HG03108 (cell line): ENCODE data around the gene TALDO1.

Experiments used
- ATAC-seq: cut with Tn5 transposase; IDR thresholded peaks from one replicate; pipeline ENCODE4 v1.9.1; 2021; ENCODE audit warnings: moderate library complexity; ENCODE audit not compliant: unreplicated experiment

TALDO1 gene

GRCh38 chr11:714436-714835 is 32.8 kb upstream of the TALDO1 start:
- no peak for ATAC-seq

GRCh38 chr11:719214-720016 is 27.8 kb upstream of the TALDO1 start:
- ATAC-seq, result no peak

GRCh38 chr11:720017-720641 is 27.1 kb upstream of the TALDO1 start:
- ATAC-seq, result no peak

- no peak for ATAC-seq
Observed at GRCh38 chr11:720642-721246, 26.5 kb upstream of the TALDO1 start.

DNA sequence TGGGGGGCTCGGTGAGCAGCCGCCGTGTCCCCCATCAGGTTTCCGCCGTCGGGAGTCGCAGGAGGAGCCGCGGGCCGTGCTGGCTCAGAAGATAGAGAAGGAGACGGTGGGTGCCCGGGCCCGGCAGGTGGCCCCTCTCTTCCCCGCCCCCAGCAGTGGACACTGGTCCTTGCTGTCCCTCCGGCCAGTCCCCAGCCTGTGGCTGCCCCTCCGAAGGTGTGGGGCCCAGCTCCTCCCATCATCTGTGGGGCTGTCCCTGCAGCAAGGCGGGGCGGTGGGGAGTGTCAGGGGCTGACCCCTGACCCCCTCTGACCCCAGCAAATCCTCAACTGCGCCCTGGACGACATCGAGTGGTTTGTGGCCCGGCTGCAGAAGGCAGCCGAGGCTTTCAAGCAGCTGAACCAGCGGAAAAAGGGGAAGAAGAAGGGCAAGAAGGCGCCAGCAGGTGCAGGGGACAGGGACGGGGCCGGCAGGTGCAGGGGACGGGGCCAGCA is 26.0 kb upstream of the TALDO1 start:
- ATAC-seq, result no peak

- ATAC-seq, result no peak
Observed at GRCh38 chr11:721741-722345, 25.4 kb upstream of the TALDO1 start.

- ATAC-seq, result no peak
Observed at GRCh38 chr11:722346-722811, 24.9 kb upstream of the TALDO1 start.

DNA sequence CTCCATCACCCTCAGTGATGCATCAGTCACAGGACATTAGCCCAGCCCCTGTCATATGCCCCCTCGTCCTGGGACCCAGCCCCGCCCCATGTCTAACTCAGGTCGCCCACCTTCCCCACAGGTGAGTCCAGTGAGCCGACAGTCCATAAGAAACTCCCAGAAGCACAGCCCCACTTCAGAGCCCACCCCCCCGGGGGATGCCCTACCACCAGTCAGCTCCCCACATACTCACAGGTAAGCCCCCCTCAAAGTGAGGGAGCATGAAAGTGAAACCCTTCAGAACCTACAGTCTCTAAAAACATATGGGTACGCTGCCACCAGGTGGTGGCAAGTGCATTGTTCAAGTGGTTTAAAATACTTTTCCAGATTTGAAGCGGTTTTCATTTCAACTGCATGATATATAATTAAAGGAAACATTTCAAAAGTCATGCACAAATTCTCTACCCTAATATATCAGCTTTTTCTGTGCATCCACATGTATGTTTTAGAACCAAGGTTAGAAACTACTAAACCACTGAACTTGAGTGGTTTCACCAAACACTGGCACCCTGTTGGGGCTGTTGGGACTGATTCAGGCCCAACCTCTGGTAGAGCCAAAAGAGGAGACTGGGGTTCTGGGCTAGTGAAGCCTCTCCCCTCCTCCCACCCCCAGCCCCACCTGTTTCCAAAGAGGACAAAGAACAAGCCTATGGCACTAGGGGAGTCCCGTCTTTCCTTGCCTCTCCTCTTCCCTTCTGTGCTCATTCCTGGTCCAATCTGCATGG is 24.0 kb upstream of the TALDO1 start:
- ATAC-seq, result no peak

DNA sequence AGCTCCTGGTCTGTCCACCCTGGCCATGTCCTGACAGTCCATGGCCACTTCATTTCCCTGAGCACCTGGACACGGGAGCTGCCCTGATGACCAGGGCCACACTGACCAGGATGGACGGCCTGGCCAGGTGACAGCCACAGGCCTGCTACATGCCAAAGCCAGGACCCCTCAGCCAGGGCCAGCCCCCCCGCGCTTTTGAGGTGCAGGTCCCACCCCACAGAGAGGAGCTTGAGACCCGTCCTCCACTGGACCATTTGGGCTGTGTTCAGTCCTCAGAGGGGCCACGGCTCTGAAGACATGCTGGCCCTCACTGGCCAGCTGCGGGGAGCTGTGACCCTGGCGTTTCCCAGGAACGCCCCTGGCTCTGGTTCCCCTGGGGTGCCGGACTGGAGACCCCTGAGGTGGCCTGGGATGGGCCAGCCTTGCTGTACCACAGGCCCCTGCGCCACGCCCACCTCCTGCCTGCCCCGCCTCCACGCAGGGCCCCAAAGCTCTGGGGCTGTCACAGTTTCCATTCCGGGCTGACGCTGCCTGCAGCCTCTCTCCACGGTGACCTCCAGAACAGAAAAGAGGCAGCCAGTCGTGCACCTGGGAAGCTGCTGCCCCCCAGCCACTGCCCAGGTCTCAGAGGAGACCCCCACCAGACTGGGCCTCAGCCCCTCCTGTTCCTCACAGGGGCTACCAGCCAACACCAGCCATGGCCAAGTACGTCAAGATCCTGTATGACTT is 23.1 kb upstream of the TALDO1 start:
- ATAC-seq, result no peak

GRCh38 chr11:724778-725386 is 22.4 kb upstream of the TALDO1 start:
- ATAC-seq, result no peak

- ATAC-seq, result no peak
Observed at GRCh38 chr11:725624-726202, 21.6 kb upstream of the TALDO1 start.

GRCh38 chr11:726278-727220 is 20.7 kb upstream of the TALDO1 start:
- ATAC-seq, result no peak

DNA sequence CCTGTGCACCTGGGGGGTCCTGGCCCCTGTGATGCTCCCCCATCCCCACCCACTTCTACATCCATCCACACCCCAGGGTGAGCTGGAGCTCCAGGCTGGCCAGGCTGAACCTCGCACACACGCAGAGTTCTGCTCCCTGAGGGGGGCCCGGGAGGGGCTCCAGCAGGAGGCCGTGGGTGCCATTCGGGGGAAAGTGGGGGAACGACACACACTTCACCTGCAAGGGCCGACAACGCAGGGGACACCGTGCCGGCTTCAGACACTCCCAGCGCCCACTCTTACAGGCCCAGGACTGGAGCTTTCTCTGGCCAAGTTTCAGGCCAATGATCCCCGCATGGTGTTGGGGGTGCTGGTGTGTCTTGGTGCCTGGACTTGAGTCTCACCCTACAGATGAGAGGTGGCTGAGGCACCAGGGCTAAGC is 20.0 kb upstream of the TALDO1 start:
- ATAC-seq, result no peak

DNA sequence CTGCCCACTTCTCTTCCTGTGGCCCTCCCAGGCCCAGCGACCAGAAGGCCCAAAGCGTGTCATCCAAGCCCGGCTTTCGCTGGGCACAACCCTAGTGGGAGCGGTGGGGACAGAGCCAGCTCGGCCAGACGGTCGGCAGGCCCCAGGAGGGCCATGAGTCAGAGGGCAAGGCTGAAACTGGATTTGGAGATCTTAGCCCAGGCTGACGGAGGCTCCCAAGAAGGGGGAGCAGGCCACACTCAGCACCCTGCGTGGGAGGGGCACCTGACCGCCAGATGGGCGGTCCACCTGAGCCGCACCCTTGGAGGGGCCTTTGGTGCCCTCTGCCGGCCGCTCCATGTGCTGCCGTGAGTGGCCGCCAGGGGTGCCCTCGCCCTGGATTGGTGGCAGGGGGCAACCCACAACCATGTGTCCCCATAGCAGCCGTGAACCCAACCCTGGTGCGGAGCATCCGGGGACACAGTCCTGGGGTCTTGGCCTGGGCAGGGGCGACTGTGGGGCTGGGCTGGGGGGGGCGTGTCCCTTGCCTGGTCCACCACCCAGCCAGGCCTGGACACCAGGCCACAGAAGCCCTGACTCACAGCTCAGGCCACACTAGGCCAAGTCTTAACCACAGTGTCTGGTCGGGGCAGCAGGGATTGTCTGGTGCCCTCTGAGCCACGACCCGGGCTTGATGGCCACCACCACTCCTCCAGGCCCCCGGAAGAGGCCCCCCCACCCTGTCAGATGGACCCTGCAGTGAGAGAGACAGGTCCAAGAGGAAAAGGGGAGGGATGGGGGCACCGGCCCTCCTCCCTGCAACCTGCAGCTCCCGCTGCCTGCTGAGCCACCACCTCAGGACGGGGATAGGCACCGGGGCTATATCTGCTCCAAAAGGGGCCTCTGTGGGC is 19.2 kb upstream of the TALDO1 start:
- ATAC-seq, result peak; percentile 57

- no peak for ATAC-seq
Observed at GRCh38 chr11:728901-729491, 18.3 kb upstream of the TALDO1 start.

GRCh38 chr11:729492-730074 is 17.7 kb upstream of the TALDO1 start:
- no peak for ATAC-seq
